ENCODE measurements around the gene MYL12B.
"Not testable (repeated sequence)": the region's sequence is repeated elsewhere in the genome, so short reads cannot be mapped to it uniquely, and the experiment has no call there.

The MYL12B gene

GRCh38 chr18:3217948-3218647 lies 43.8 kb upstream of the MYL12B start:
- no peak for DNase-seq
- peak overlapping the region; percentile 51 to 56 for H3K4me3 ChIP-seq

GRCh38 chr18:3218819-3219218 lies 43.1 kb upstream of the MYL12B start:
- H3K4me1 ChIP-seq, result peaks cover 0 to 39% (median 2%) of the 10 kb centered on the region in 4 donors
- no peaks in the 10 kb centered on the region for H3K27me3 ChIP-seq
- peak overlapping the region; percentile 51 to 56 for H3K4me3 ChIP-seq
- DNase-seq, result no peak
- intact Hi-C loops (cut with DNase I; ENCODE audit: low total_unique reads), result no loop called here
- H3K9me3 ChIP-seq, result no peaks in the 10 kb centered on the region
- no peak for TF ChIP-seq CTCF (IDR thresholded peaks at IDR 0.05)
- H3K36me3 ChIP-seq, result peaks cover 8 to 13% (median 12%) of the 10 kb centered on the region in 3 donors
- H3K27ac ChIP-seq, result peak overlapping the region; percentile 80 to 81

More at GRCh38 chr18:3217948-3218647, 43.8 kb upstream of the MYL12B start:
- no peaks in the 10 kb centered on the region for H3K27me3 ChIP-seq
- TF ChIP-seq CTCF (IDR thresholded peaks at IDR 0.05), result no peak
- H3K36me3 ChIP-seq, result peaks cover 8 to 13% (median 12%) of the 10 kb centered on the region in 3 donors
- peak overlapping the region; percentile 80 to 81 for H3K27ac ChIP-seq
- H3K9me3 ChIP-seq, result no peaks in the 10 kb centered on the region
- H3K4me1 ChIP-seq, result peaks cover 0 to 46% (median 2%) of the 10 kb centered on the region in 4 donors
- intact Hi-C loops (cut with DNase I; ENCODE audit: low total_unique reads), result no loop called here

- Histone ChIP-seq H3K27ac (peak overlapping the region; percentile 80 to 81), H3K4me3 (peak overlapping the region; percentile 51 to 56), H3K9me3 (no peaks in the 10 kb centered on the region), H3K27me3 (no peaks in the 10 kb centered on the region), H3K4me1 (peaks cover 0 to 35% (median 2%) of the 10 kb centered on the region in 4 donors), H3K36me3 (peaks cover 8 to 12% (median 11%) of the 10 kb centered on the region in 3 donors)
- no peak for DNase-seq
- intact Hi-C loops (cut with DNase I; ENCODE audit: low total_unique reads), result no loop called here
- no peak for TF ChIP-seq CTCF (IDR thresholded peaks at IDR 0.05)
Measured at GRCh38 chr18:3219241-3219630, 42.7 kb upstream of the MYL12B start.

GRCh38 chr18:3219631-3220335 lies 42.1 kb upstream of the MYL12B start, which contains the start of gene MYOM1:
Gene MYOM1, minus strand, starts transcription at chr18:3219968. Its CDS starts 4,745 bp downstream, at chr18:3215223.
- H3K27me3 ChIP-seq, result no peaks in the 10 kb centered on the region
- H3K36me3 ChIP-seq, result peaks cover 5 to 6% (median 6%) of the 10 kb centered on the region in 3 donors
- no peak for DNase-seq
- no peaks in the 10 kb centered on the region for H3K9me3 ChIP-seq
- H3K4me3 ChIP-seq, result peak within 1 kb of the TSS; percentile 51 to 56
- H3K4me1 ChIP-seq, result peaks cover 0 to 33% (median 2%) of the 10 kb centered on the region in 4 donors
- TF ChIP-seq CTCF (IDR thresholded peaks at IDR 0.05), result no peak
- intact Hi-C loops (cut with DNase I; ENCODE audit: low total_unique reads), result loop anchor here (10.0 kb wide), 1 partner anchor 55 kb away; no protein-coding TSS in a partner anchor
- H3K27ac ChIP-seq, result peak within 1 kb of the TSS; percentile 80 to 81

- not testable (repeated sequence) for H3K4me3 ChIP-seq, H3K9me3 ChIP-seq, H3K27me3 ChIP-seq, DNase-seq, H3K36me3 ChIP-seq
- peaks cover 0 to 33% (median 2%) of the 10 kb centered on the region in 4 donors for H3K4me1 ChIP-seq
- intact Hi-C loops (cut with DNase I; ENCODE audit: low total_unique reads), result loop anchor here (10.0 kb wide), 1 partner anchor 56 kb away; no protein-coding TSS in a partner anchor
- peak overlapping the region; percentile 80 to 81 for H3K27ac ChIP-seq
Measured at GRCh38 chr18:3220868-3221267, 41.1 kb upstream of the MYL12B start.

- intact Hi-C loops (cut with DNase I; ENCODE audit: low total_unique reads), result loop anchor here (10.0 kb wide), 1 partner anchor 57 kb away; no protein-coding TSS in a partner anchor
- peak overlapping the region in 1 of 2 donors; percentile 80 for H3K27ac ChIP-seq
Measured at GRCh38 chr18:3221496-3221895, 40.4 kb upstream of the MYL12B start.

More at GRCh38 chr18:3221496-3221895, 40.4 kb upstream of the MYL12B start:
- Histone ChIP-seq H3K4me3 (no peak overlapping the region), H3K36me3 (no peaks in the 10 kb centered on the region), H3K4me1 (peaks cover 0 to 29% (median 2%) of the 10 kb centered on the region in 4 donors), H3K9me3 (no peaks in the 10 kb centered on the region), H3K27me3 (no peaks in the 10 kb centered on the region)
- TF ChIP-seq CTCF (IDR thresholded peaks at IDR 0.05), result no peak
- DNase-seq, result no peak
